Pancreas (tissue), 10 donors: Measurements from ENCODE around the gene PIAS2. TPM values are rescaled to one million over a fixed set of nuclear protein-coding genes. Genes with fewer than 3 reads are reported as not detected.

ENCODE experiments used
- ATAC-seq, 4 donors: fragments of 200-7000 bp; cut with Tn5 transposase; one replicate each; pipeline versions ENCODE4 v1.8.0 to v1.9.1; 2020; ENCODE audit warnings: mild to moderate bottlenecking in 4 of 4, moderate library complexity in 4 of 4
- DNase-seq, 6 donors: peaks; one replicate each; pipeline ENCODE4 v3.0.0-alpha.2; 2020
- FAIRE-seq: peaks from 2 replicates; lab custom pipeline; 2012; peaks lifted over from hg19 to GRCh38; lab: Jason Lieb, UNC
- H3K27ac ChIP-seq, 4 donors: fragments of 200-600 bp; sonication (generic); 1 replicate in 3 of 4; 2 replicates in 1 of 4; pipeline versions ENCODE4 v1.5.0 to v1.8.0; 2020
- H3K27me3 ChIP-seq, 4 donors: fragments of 200-600 bp; one replicate each; pipeline ENCODE4 v1.8.0; 2021
- H3K36me3 ChIP-seq, 3 donors: fragments of 200-600 bp; sonication (generic) in 1 of 3; one replicate each; pipeline versions ENCODE4 v1.5.0 to v1.8.0; 2020 to 2021
- H3K4me1 ChIP-seq, 3 donors: fragments of 200-600 bp; one replicate each; pipeline ENCODE4 v1.8.0; 2021
- H3K4me3 ChIP-seq, 4 donors: fragments of 200-600 bp; sonication (generic) in 2 of 4; one replicate each; pipeline versions ENCODE4 v1.5.0 to v1.8.0; 2020 to 2021
- H3K9me3 ChIP-seq, 4 donors: fragments of 200-600 bp; one replicate each; pipeline ENCODE4 v1.8.0; 2021
- WGBS, 2 donors: extraction: QIAGEN DNeasy Blood & Tissue Kit; methylation state at CpG; one replicate each; pipeline ENCODE4 v1.1.7; 2013; 5-methylcytosine and 5-hydroxymethylcytosine counted together
- intact Hi-C, 3 donors: fragments of 100-400 bp; cut with DNase I; formaldehyde crosslinking; loops; one replicate each; pipeline versions ENCODE4 v1.11.1 to v1.14.2; 2022
- polyA plus RNA-seq, 2 donors: library from polyadenylated mRNA; stranded (reverse); fragments of 200-250 nt; gene quantifications; one replicate each; pipeline ENCODE4 v1.2.3, GENCODE V29; 2013
- total RNA-seq, 6 donors: library from RNA; stranded (reverse); fragmentation: NEBNext Ultra II Directional in 4 of 6; extraction: Animal tissue kit (Norgen Biotek cat#: 25700) in 4 of 6; gene quantifications; one replicate each; pipeline versions ENCODE4 v1.2.1 to v1.2.4, GENCODE V29; 2021 to 2023
- TF ChIP-seq, protein P1 (sequence below), 4 donors: fragments of 200-600 bp; sonication (generic) in 3 of 4; IDR thresholded peaks; one replicate each; pipeline versions ENCODE4 v1.5.0 to v1.8.0; 2021; ENCODE audit warnings: antibody characterized with exemption in 4 of 4
- donor health status: healthy with polysubstance abuse.
- donor health status: DM: no; HTN: no; CAD: no; lungs with moderate emphysema.
- donor health status: DM: no; HTN: no; CAD: no.
- donor health status: control.
- donor health status: control.
- donor health status: Bipolar disorder and iron deficiency.
- donor health status: DM: yes; HTN: yes; CAD: no.
- donor health status: DM: no; HTN: no; CAD: no.
- donor health status: DM: no; HTN: no; CAD: no.
- donor health status: DM: yes; HTN: yes; CAD: no.

Gene PIAS2
- total and polyA plus RNA-seq, 8 donors = 2.8 to 17.6 (median 11.4) TPM

DNA sequence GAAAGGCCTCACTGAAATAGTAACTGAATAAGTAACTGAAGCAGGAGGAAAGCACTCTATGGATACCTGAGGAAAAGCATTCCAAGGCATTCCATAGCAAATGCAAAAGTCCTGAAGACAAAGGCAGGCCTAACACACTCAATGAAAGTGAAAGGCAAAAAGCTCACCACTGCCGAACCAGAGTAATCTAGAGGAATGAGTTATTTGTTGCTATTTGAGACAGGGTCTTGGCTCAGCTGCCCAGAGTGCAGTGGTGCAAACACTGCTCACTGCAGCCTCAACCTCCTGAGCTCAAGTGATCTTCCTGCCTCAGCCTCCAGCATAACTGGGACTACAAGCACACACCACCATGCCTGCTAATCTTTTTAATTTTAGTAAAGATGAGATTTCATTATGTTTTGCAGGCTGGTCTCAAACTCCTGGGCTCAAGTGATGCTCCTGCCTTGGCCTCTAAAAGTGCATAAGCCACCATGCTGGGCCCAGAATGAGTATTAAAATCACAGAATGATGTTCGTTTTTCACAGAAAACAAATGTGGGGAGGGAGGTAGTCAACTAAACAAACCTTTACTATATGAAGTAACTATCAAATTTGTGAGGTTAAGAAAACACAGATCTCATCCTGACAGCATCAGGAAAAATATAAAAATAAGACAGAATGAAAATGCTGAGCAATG lies 17.9 kb downstream of the PIAS2 start:
- H3K4me3 ChIP-seq = no peak overlapping the region
- ATAC-seq (no peak), DNase-seq (no peak), FAIRE-seq (no peak)
- H3K4me1 ChIP-seq = no peaks in the 10 kb centered on the region
- TF ChIP-seq, protein P1, sequence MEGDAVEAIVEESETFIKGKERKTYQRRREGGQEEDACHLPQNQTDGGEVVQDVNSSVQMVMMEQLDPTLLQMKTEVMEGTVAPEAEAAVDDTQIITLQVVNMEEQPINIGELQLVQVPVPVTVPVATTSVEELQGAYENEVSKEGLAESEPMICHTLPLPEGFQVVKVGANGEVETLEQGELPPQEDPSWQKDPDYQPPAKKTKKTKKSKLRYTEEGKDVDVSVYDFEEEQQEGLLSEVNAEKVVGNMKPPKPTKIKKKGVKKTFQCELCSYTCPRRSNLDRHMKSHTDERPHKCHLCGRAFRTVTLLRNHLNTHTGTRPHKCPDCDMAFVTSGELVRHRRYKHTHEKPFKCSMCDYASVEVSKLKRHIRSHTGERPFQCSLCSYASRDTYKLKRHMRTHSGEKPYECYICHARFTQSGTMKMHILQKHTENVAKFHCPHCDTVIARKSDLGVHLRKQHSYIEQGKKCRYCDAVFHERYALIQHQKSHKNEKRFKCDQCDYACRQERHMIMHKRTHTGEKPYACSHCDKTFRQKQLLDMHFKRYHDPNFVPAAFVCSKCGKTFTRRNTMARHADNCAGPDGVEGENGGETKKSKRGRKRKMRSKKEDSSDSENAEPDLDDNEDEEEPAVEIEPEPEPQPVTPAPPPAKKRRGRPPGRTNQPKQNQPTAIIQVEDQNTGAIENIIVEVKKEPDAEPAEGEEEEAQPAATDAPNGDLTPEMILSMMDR (IDR thresholded peaks at IDR 0.05) = no peak
- H3K27me3 ChIP-seq = no peaks in the 10 kb centered on the region
- no peak overlapping the region for H3K27ac ChIP-seq
- 54 to 65% methylated on average over 2 of the region's 2 CpGs for WGBS, 2 donors
- H3K36me3 ChIP-seq = no peaks in the 10 kb centered on the region
- intact Hi-C loops = no loop called here
- H3K9me3 ChIP-seq = no peaks in the 10 kb centered on the region

DNA sequence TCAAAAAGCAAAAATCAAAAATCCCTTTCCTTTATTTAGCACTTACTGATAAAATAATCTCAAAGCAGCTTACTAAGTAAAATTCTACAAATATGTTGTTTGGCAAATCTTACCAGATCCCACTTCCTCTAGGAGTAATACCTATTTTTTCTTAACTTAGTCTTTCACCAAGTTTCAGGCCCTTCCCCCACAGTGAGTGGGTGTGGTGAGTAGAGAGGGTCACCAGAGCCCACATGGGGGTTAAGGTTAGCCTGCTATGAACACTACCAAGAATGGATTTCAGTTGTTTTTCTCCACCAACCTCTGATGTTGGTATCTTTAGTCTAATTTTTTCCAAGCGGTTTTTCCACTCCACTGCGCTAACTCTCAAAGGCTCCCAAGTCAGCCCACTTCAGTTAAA lies 23.2 kb downstream of the PIAS2 start:
- Histone ChIP-seq H3K4me3 (no peak overlapping the region), H3K27ac (no peak overlapping the region), H3K4me1 (no peaks in the 10 kb centered on the region), H3K36me3 (no peaks in the 10 kb centered on the region), H3K9me3 (no peaks in the 10 kb centered on the region), H3K27me3 (no peaks in the 10 kb centered on the region)
- FAIRE-seq (no peak), DNase-seq (no peak), ATAC-seq (no peak)
- 98 to 99% methylated on average over 2 of the region's 2 CpGs for WGBS, 2 donors
- TF ChIP-seq, protein P1 (IDR thresholded peaks at IDR 0.05) = no peak
- intact Hi-C loops = no loop called here

DNA sequence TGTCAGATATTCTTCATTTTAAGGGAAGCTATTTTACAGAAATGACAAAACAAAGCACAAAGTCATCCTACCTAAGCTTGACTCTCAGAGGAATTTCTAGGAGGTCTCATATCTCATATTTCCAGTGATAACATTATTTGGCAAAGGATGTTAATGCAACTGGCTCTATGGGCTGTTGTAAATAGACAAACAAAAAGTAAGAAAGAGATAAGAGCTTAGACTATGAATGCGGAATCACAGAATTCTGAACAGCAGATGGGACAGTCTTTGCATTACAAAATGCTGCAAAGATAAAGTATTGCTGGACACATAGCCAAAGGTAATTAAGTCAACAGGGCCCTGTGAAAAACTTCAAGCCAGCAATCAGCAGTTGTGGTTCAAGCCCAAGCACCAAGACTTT lies 23.9 kb downstream of the PIAS2 start:
- H3K36me3 ChIP-seq = no peaks in the 10 kb centered on the region
- no peaks in the 10 kb centered on the region for H3K4me1 ChIP-seq
- intact Hi-C loops = no loop called here
- no peak for DNase-seq
- no peaks in the 10 kb centered on the region for H3K9me3 ChIP-seq
- TF ChIP-seq, protein P1 (IDR thresholded peaks at IDR 0.05) = no peak
- no peak for ATAC-seq
- no peak overlapping the region for H3K27ac ChIP-seq
- H3K27me3 ChIP-seq = no peaks in the 10 kb centered on the region
- no peak overlapping the region for H3K4me3 ChIP-seq
- FAIRE-seq = no peak
- 46 to 52% methylated on average over 1 of the region's 1 CpG for WGBS, 2 donors

DNA sequence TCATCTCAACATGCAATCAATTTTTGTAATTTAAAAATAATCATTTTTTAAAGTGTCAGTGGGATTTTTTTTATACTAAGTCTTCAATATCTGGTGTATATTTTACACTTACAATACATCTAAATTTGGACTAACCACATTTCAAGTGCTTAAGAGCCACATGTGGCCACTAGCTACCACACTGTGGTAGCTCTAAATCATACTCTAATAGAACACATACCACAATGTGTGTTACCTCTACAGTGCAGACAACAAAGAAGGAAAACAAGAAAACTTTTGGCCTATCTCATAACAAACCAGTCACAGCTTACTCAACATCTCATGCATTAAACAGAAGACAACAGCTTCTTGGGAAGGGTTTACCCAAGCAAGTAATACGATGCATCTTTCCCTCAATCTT lies 24.5 kb downstream of the PIAS2 start:
- FAIRE-seq (no peak), ATAC-seq (no peak), DNase-seq (no peak)
- TF ChIP-seq, protein P1 (IDR thresholded peaks at IDR 0.05) = no peak
- intact Hi-C loops = no loop called here
- no peak overlapping the region for H3K27ac ChIP-seq
- H3K4me1 ChIP-seq = no peaks in the 10 kb centered on the region
- H3K9me3 ChIP-seq = no peaks in the 10 kb centered on the region
- no peaks in the 10 kb centered on the region for H3K27me3 ChIP-seq
- H3K4me3 ChIP-seq = no peak overlapping the region
- no peaks in the 10 kb centered on the region for H3K36me3 ChIP-seq
- 79 to 96% methylated on average over 1 of the region's 1 CpG for WGBS, 2 donors

DNA sequence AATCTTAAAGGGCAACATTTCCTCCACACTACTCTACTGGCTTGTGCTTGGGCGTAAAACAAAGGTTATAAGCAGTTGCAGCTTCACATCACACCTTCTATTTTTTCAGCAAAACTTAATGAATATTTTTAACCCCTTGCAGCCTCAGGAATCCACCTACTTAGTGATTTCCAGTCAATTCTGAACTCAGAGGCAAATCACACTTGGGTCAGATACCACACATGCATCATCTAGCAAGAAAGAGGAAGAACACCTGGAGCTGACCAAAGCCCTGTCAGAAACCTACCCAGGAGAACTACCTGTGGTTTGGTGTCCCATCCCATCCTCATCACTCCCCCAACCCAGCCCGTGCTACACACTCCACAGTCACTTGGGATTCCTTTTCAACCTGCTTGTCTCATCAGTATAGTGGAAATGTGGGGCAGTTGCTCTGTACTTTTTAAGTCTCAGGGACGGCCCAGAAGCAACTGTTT lies 25.5 kb downstream of the PIAS2 start:
- FAIRE-seq = no peak

More for the DNA sequence above, 25.5 kb downstream of the PIAS2 start:
- H3K27me3 ChIP-seq = no peaks in the 10 kb centered on the region
- DNase-seq (no peak), ATAC-seq (no peak)
- 90 to 92% methylated on average over 3 of the region's 3 CpGs for WGBS, 2 donors
- intact Hi-C loops = no loop called here
- H3K4me1 ChIP-seq = no peaks in the 10 kb centered on the region
- no peak overlapping the region for H3K27ac ChIP-seq
- TF ChIP-seq, protein P1 (IDR thresholded peaks at IDR 0.05) = no peak
- H3K36me3 ChIP-seq = no peaks in the 10 kb centered on the region
- no peak overlapping the region for H3K4me3 ChIP-seq
- H3K9me3 ChIP-seq = no peaks in the 10 kb centered on the region
